GM19438 (cell line): ENCODE data around the gene DIP2A.
"Not testable (repeated sequence)": the region's sequence is repeated elsewhere in the genome, so short reads cannot be mapped to it uniquely, and the experiment has no call there.

ENCODE experiments used
- ATAC-seq: cut with Tn5 transposase; IDR thresholded peaks from one replicate; pipeline ENCODE4 v1.9.1; 2021; ENCODE audit warnings: low read depth; ENCODE audit not compliant: unreplicated experiment

Gene DIP2A

DNA sequence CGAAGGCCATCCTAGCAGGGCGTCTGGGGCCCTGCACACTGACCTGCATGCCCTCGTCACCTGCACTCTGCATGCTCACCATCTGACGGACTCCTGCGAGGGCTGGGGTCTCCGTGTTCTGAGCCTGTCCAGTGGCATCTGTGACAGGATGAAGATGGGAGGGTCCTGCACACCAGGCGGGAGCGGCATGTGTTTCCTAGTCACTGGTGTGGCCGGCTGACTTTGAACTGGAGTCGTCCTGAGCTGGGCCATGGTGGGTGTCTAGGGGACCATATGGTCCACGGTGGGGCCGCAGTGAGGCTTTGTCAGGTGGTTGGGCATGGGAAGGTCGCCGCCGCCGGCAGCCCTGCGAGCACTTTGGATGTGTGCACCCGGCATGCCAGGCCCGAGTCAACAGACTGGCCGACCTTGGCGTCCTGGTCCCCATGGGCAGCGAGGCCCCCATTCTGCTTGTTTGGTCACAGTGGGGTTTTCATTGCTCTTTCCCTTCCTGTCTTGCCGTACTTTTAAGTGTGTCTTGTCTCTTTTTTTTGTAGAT, 16.7 kb upstream of the DIP2A start:
- ATAC-seq: no peak

DNA sequence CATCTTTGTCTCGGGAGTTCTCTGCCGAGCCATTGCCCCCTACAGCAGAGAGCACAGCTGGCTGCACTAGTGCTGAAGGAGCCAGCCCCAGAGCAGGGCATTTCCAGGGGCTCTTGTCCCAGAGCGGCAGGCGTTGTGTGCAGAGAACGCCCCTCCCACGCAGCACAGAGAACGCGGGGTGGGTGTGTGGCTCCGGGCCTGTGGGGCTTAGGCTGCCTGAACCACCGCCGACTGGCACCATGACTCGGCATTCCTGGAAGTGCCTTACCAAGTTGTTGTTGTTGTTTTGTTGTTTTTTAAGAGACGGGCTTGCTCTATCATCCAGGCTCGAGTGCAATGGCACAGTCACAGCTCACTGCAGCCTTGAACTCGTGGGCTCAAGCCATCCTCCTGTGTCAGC, 15.8 kb upstream of the DIP2A start:
- no peak for ATAC-seq

- no peak for ATAC-seq
These were observed 14.8 kb upstream of the DIP2A start for GRCh38 chr21:46443910-46444309.

DNA sequence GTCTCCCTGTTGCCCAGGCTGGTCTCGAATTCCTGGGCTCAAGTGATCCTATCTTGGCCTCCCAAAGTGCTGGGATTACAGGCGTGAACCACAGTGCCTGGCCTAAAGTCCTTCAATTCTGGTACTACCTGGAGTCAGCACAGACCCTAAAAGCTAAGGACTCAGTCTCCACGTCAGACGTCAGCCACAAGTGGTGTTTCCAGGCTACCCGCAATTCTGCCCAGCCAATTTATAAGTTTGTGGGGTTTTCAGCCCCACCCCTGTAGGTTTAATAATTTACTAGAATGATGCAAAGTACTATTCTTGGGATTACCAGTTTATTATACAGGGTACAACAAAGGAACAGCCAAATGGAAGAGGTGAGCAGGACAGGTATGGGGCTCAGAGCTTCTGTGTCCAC, 10.6 kb upstream of the DIP2A start:
- no peak for ATAC-seq

DNA sequence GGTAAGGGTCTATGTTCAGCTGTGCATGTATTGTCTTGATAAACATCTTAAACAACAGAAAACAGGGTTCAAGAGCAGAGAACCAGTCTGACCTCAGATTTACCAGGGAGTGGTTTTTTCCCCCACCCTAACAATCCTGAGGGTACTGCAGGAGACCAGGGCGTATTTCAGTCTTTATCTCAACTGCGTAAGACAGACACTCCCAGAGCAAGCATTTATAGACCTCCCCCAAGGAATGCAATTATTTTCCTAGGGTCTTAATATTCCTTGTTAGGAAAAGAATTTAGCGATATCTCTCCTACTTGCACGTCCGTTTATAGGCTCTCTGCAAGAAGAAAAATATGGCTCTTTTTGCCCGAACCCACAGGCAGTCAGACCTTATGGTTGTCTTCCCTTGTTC, 9.8 kb upstream of the DIP2A start:
- not testable (repeated sequence) for ATAC-seq

- ATAC-seq: no peak
These were observed 6.0 kb upstream of the DIP2A start for GRCh38 chr21:46452710-46453109.

DNA sequence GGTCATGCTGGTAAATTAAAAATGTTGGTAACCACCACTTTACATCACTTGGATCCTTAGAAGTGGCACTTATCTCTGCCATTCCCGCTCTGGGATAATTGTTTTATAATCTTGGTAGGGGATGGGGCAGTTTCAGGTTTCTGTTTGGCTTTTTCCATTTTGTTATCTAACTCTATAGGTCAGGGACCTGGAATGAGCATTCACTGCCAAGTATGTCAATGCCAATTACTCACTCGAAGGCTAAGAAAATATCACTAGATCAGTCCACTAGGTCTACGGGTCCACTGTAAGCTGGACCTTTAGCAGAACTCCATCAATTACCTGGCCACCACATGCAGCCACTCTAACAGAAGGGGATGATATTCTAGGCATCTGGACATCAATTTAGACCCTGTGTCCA, 4.5 kb upstream of the DIP2A start:
- no peak for ATAC-seq

- no peak for ATAC-seq
These were observed 3.9 kb upstream of the DIP2A start for GRCh38 chr21:46454634-46455390.

DNA sequence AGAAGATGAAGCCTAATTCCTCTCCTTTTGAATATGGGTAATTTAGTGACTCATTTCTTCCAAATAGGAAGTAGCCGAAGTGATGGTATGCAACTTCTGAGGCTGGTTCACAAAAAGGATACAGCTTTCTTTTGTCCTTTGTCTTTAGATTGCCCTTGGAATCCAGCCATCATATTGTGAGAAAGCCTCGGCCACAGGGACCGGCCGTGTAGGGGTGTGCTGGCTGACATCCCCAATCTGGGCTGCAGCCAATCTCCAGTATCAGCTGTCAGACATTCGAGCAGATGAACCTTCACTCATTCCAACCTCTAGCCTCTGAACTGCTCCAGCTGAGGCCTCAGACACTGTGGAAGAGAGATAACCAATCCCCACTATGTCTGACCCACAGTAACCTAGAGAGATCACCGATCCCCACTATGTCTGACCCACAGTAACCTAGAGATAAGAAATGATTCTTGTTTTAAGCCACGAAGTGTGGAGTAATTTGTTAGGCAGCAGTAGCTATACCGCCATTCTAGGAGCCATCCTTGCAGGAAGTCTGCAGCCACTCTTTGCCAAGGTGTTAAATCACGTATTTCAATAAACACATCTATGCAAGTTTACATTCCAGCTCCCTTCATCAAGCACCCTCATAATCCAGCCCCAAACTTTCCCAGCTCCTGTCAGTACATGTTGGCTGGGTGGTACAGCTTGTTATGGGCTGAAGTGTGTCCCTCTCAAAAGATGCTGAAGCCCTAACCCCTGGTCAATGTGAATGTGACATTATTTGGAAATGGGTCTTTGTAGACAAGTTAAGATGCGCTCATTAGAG, 2.9 kb upstream of the DIP2A start:
- ATAC-seq: no peak

DNA sequence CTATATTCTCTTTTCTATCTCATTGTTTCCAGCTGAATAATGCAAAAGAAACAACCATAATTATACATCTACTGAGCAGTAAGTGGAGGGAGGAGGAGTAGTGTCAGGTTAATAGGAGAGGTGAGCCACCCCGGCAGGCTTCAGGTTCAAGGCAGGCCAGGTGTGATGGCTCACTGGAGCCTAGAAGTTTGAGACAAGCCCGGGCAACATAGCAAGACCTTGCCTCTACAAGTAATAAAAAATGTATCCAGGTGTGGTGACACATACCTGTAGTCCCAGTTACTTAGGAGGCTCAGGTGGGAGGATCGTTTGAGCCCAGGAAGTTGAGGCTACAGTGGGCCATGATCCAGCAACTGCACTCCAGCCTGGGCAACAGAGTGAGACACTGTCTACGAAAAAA, 1.9 kb upstream of the DIP2A start:
- no peak for ATAC-seq

GRCh38 chr21:46457801-46458314, 833 bp upstream of the DIP2A start:
- peak; percentile 13 for ATAC-seq

- no peak for ATAC-seq
These were observed 299 bp downstream of the DIP2A start for GRCh38 chr21:46459024-46459355.

- no peak for ATAC-seq
These were observed 843 bp downstream of the DIP2A start for GRCh38 chr21:46459356-46460112.

GRCh38 chr21:46461909-46462308, 3.2 kb downstream of the DIP2A start:
- ATAC-seq: no peak

DNA sequence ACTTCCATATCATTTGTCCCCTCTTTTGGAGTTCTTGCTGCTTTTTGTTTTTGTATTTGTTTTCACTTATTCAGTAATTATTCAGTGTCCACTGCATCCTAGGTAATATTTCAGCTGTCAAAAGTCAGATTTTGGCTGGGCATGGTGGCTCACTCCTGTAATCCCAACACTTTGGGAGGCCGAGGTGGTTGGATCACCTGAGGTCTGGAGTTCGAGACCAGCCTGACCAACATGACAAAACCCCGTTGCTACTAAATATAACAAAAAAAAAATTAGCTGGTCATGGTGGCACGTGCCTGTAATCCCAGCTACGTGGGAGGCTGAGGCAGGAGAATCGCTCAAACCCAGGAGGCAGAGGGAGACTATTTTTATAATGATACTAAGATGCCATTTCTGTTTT, 6.5 kb downstream of the DIP2A start:
- not testable (repeated sequence) for ATAC-seq

- no peak for ATAC-seq
These were observed 7.0 kb downstream of the DIP2A start for GRCh38 chr21:46465651-46466050.

DNA sequence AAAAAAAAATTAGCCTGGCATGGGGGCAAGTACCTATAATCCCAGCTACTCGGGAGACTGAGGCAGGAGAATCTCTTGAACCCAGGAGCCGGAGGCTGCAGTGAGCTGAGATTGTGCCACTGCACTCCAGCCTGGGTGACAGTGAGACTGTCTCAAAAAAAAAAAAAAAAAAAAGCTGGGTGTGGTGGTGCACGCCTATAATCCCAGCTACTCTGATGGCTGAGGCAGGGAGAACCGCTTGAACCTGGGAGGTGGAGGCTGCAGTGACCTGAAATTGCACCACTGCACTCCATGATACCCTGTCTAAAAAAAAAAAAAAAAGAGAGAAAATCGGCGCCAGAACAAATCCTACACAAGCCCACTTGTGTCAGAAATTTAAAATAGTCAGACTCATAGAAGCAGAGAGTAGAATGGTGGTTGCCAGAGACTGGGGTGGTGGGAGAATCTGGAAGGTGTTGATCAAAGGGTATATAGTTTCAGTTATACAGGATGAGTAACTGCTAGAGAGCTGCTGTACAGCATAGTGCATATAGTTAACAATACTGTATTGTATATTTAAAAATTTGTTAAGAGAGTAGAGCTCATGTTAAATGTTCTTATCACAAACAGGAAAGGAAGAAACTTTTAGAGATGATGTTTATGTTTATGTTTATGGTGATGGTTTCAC, 9.6 kb downstream of the DIP2A start:
- ATAC-seq: no peak

- ATAC-seq: no peak
These were observed 10.6 kb downstream of the DIP2A start for GRCh38 chr21:46469275-46469674.

GRCh38 chr21:46471514-46471913, 12.8 kb downstream of the DIP2A start:
- no peak for ATAC-seq

DNA sequence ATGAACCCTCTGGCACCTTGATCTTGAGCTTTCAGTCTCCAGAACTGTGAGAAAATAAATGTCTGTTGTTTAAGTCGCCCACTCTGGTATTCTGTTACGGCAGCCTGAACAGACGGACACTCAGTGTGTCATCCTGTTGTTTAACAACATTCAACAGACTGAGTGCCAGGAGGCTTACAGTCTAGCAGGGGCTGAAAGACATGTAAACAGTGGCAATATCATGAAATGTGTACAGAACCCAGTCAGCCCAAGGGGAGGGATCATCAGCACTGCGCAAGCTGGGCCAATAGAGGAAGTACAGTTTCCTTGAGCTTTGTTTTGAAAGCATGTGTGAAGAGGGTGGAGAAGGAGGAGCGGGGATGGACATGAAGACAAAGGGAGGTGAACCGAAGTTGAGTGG, 13.6 kb downstream of the DIP2A start:
- no peak for ATAC-seq
